ENCODE data around the gene RNASE13.

DNA sequence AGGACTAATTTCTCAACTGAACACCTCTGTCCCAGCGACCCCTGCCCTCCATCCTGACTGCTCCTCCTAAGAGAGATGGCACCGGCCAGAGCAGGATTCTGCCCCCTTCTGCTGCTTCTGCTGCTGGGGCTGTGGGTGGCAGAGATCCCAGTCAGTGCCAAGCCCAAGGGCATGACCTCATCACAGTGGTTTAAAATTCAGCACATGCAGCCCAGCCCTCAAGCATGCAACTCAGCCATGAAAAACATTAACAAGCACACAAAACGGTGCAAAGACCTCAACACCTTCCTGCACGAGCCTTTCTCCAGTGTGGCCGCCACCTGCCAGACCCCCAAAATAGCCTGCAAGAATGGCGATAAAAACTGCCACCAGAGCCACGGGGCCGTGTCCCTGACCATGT, 8.3 kb upstream of the RNASE13 start:
- TF ChIP-seq, protein P1, sequence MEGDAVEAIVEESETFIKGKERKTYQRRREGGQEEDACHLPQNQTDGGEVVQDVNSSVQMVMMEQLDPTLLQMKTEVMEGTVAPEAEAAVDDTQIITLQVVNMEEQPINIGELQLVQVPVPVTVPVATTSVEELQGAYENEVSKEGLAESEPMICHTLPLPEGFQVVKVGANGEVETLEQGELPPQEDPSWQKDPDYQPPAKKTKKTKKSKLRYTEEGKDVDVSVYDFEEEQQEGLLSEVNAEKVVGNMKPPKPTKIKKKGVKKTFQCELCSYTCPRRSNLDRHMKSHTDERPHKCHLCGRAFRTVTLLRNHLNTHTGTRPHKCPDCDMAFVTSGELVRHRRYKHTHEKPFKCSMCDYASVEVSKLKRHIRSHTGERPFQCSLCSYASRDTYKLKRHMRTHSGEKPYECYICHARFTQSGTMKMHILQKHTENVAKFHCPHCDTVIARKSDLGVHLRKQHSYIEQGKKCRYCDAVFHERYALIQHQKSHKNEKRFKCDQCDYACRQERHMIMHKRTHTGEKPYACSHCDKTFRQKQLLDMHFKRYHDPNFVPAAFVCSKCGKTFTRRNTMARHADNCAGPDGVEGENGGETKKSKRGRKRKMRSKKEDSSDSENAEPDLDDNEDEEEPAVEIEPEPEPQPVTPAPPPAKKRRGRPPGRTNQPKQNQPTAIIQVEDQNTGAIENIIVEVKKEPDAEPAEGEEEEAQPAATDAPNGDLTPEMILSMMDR (IDR thresholded peaks at IDR 0.05): no peak
- TF ChIP-seq, protein P2, sequence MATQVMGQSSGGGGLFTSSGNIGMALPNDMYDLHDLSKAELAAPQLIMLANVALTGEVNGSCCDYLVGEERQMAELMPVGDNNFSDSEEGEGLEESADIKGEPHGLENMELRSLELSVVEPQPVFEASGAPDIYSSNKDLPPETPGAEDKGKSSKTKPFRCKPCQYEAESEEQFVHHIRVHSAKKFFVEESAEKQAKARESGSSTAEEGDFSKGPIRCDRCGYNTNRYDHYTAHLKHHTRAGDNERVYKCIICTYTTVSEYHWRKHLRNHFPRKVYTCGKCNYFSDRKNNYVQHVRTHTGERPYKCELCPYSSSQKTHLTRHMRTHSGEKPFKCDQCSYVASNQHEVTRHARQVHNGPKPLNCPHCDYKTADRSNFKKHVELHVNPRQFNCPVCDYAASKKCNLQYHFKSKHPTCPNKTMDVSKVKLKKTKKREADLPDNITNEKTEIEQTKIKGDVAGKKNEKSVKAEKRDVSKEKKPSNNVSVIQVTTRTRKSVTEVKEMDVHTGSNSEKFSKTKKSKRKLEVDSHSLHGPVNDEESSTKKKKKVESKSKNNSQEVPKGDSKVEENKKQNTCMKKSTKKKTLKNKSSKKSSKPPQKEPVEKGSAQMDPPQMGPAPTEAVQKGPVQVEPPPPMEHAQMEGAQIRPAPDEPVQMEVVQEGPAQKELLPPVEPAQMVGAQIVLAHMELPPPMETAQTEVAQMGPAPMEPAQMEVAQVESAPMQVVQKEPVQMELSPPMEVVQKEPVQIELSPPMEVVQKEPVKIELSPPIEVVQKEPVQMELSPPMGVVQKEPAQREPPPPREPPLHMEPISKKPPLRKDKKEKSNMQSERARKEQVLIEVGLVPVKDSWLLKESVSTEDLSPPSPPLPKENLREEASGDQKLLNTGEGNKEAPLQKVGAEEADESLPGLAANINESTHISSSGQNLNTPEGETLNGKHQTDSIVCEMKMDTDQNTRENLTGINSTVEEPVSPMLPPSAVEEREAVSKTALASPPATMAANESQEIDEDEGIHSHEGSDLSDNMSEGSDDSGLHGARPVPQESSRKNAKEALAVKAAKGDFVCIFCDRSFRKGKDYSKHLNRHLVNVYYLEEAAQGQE (IDR thresholded peaks at IDR 0.05; ENCODE audit: insufficient read depth in 1 of 2, low read depth in 2 of 2, low read length in 1 of 2): no peak

Data from Panc1 (cell line).